NCI-H345 (cell line): ENCODE measurements around the gene LIMK1.
"Not testable (repeated sequence)": the region's sequence is repeated elsewhere in the genome, so short reads cannot be mapped to it uniquely, and the experiment has no call there.

Experiments used
- DNase-seq: peaks from one replicate; lab custom pipeline; 2025; lab: John Stamatoyannopoulos, UW

The LIMK1 gene

DNA sequence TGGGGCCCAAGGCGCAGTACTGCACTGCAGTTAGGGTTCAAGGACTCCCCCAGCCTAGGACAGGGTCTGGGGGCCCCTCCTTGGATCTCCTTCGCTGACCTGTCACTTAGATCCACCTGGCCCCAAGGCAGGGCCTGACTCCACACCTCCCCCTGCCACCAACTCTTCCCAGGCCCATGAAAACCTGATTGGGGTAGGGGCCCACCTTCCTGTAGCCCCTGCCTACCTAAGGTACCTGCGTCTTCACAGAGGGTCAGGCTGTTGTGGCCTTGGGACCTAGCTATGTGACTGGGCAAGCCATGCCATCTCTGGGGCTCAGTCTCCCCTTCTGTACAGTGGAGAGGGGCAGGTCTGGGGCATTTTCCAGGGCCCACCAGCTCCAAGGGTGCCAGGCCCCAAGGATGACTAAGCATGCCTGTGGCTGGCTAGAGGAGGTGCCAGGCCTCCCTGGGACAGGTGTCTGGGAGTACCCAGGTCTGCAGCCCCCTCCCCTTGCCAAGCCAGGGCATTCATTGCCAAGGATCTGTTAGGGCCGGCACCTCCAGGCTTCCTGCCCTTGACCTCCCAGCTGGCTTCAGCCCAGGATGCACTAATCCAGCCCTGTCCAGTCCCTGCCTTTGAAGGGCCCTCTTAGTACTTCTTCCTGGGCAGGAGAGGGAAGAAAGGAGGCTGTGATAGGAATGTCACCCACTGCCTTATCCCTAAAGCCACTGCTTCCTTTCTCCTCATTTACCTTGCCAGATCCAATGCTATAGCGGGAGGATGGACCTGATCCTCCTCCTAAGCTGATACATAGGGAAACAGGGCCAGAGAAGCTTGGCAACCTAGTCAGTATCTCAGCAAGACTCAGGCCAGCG lies 1.3 kb downstream of the LIMK1 start:
- no peak for DNase-seq

DNA sequence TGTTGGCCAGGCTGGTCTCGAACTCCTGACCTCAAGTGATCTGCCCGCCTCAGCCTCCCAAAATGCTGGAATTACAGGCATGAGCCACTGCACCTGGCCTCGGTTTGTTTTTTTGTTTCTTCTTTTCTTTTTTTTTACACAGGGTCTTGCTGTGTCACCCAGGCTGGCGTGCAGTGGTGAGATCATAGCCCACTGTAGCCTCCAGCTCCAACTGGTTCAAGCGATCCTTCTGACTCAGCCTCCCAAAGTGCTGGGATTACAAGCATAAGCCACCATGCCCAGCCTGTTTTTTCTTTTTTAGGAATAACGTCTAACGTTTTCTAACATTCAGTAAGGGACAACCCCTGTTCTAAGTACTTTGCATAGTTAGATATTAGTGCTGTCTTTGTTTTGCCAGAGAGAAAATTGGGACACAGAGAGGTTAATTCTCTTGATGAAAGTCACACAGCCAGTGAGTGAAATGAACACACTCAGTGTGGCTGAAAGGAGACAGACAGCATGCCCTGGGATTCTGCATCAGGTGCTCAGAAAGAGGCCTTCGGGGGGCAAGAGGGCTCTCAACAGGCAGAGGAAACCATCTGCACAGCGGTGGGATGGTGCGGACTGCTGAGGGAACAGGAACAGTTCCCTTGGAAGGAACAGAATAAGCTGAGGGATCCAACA lies 4.3 kb downstream of the LIMK1 start:
- DNase-seq = no peak

DNA sequence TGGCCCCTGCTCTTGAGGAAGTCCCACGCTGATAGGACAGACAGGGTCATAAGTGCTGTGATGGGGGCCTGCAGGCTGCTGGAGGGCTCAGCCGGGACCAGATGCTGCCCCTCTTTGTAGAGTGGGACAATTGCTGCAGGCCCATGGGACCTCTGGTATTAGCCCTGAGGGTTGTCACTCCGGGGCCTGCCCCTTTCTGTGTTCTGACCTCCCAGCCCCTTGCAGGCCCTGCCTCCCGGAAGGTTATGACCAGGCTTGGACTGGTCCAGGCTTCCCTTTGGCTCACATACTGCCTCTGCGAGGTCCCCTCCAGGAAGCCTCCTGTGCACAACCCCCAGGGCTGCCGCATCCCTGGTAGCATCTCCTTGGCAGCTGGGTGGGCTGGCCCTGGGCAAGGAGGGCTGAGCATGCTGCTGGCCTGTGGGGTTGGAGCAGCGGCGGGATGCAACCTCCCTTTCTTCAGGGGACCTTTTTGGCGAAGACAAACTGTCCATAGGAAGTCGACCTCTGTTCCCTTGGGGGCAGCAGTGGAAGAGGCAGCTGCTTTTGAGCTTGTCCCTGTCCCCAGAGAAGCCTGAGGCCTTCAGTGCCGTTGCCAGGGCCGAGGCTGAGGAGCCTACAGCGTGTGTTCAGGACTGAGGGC lies 8.8 kb downstream of the LIMK1 start:
- no peak for DNase-seq

DNA sequence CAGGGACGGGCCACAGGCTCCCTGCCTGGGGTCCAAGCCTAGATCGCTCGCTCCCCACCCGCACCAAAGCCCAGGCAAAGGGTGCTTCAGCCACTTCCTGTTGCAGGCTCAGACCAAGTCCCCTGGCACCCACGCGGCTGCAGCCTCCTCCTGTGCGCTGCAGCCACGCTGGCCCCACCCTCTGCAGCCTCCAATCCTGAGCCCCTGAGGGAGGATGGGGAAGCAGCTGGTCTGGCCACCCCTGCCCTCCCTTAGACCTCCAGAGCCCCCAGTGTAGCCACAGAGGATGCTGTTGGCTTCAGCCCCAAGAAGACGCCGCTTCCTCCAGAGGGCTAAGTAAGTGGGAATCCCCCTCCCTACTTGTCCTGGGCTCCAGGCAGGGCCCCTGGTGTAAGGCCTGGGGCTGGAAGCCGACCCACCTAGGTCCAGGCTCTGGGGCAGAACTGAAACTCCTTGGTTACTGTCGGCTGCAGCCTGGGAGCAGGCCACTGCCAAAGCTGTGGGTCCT lies 9.4 kb downstream of the LIMK1 start:
- no peak for DNase-seq

- DNase-seq = no peak
These were observed 10.1 kb downstream of the LIMK1 start for GRCh38 chr7:74093671-74094223.

- DNase-seq = no peak
These were observed 10.9 kb downstream of the LIMK1 start for GRCh38 chr7:74094224-74095101.

- no peak for DNase-seq
These were observed 11.5 kb downstream of the LIMK1 start for GRCh38 chr7:74095135-74095534.

- no peak for DNase-seq
These were observed 14.5 kb downstream of the LIMK1 start for GRCh38 chr7:74097937-74098614.

- DNase-seq = no peak
These were observed 15.4 kb downstream of the LIMK1 start for GRCh38 chr7:74099031-74099430.

GRCh38 chr7:74101061-74101681 lies 17.6 kb downstream of the LIMK1 start:
- no peak for DNase-seq

DNA sequence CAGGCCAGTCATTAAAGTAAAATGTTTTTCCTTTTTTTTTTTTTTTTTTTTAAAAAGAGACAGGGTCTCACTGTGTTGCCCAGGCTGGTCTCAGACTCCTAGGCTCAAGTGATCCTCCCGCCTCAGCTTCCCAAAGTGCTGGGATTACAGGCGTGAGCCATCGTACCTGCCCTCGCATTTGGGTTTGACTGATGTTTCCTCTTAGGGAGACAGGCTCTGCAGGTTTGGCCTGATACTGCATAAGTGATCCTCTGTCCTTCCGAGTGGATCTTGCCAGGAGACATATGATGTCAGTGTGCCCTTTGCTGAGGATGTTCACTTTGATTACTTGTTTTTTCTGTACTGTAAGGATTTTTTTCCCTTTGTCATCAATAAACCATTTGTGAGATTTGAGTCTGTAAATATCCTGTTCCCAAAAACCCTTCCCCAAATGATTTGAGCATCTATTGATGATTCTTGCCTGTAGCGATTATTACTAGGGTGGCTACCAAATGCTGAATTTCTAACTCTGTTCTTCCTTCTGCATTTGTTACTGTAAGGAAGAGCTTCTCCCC lies 19.7 kb downstream of the LIMK1 start:
- DNase-seq = no peak

DNA sequence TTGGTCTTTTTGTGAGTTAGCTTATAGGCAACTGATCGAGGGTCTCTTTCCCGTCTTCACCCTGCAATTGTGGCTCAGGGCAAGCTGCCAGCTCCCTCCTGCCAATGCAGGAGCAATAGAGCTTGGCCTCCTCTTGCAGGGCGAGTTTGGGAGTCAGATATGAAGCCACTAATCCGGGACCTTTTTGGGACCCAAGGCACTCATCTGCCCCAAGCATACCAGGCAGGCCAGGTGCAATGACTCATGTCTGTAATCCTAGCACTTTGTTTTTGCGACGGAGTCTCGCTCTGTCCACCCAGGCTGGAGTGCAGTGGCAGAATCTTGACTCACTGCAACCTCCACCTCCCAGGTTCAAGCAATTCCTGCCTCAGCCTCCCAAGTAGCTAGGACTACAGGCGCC lies 21.1 kb downstream of the LIMK1 start:
- no peak for DNase-seq

- no peak for DNase-seq
These were observed 22.4 kb downstream of the LIMK1 start for GRCh38 chr7:74105992-74106391.

- no peak for DNase-seq
These were observed 23.2 kb downstream of the LIMK1 start for GRCh38 chr7:74106846-74107245.

DNA sequence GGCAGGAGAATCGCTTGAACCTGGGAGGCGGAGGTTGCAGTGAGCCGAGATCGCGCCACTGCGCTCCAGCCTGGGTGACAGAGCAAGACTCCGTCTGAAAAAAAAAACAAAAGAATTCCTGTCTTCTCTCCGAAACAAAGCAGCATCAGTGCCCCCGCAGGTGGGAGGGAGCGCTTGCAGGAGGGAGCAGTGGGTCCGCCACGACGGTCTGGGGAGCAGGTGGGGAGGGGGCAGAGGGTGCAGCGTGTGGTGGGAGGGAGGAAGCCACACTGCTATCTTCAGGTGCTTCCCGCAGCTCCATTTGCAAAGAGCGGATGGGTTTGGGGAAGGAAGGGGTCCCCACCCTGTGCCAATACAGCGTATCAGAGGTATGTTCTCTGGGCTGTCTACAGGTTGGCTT lies 31.7 kb downstream of the LIMK1 start:
- DNase-seq = no peak

DNA sequence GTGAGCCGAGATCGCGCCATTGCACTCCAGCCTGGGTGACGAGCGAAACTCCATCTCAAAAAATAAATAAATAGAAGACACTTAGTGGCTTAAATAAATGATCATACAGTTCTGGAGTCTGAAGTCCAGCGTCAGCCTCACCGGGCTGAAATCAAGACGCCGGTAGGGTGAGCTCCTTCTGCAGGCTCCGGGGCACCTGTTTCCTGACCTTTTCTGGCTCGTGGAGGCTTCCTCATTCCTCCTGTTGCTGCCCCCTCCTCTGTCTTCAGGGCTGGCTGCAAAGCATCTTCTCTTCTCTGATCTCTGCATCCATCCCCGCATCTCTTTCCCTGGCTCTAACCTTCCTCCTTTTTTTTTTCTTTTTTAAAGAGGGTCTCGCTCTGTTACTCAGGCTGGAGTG lies 32.8 kb downstream of the LIMK1 start:
- no peak for DNase-seq

- no peak for DNase-seq
These were observed 36.2 kb downstream of the LIMK1 start for GRCh38 chr7:74119831-74120230.

DNA sequence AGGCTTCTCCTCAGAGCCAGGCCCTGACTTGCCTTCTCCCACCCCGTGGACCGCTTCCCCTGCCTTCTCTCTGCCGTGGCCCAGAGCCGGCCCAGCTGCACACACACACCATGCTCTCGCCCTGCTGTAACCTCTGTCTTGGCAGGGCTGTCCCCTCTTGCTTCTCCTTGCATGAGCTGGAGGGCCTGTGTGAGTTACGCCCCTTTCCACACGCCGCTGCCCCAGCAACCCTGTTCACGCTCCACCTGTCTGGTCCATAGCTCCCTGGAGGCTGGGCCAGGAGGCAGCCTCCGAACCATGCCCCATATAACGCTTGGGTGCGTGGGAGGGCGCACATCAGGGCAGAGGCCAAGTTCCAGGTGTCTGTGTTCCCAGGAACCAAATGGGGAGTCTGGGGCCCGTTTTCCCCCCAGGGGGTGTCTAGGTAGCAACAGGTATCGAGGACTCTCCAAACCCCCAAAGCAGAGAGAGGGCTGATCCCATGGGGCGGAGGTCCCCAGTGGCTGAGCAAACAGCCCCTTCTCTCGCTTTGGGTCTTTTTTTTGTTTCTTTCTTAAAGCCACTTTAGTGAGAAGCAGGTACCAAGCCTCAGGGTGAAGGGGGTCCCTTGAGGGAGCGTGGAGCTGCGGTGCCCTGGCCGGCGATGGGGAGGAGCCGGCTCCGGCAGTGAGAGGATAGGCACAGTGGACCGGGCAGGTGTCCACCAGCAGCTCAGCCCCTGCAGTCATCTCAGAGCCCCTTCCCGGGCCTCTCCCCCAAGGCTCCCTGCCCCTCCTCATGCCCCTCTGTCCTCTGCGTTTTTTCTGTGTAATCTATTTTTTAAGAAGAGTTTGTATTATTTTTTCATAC lies 38.0 kb downstream of the LIMK1 start:
- no peak for DNase-seq

DNA sequence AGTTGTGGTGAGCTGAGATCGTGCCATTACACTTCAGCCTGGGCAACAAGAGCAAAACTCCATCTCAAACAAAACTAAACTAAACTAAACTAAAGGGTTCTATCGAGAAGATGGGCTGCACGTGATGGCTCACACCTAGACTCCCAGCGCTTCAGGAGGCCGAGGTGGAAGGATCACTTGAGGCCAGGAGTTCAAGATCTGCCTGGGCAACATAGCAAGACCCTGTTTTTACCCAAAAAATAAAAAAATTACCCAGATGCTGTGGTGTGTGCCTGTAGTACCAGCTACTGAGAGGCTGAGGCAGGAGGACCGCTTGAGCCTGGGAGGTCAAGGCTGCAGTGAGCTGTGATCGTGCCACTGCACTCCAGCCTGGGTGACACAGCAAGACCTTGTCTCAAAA lies 40.3 kb downstream of the LIMK1 start:
- not testable (repeated sequence) for DNase-seq
